HG02763 (cell line): ENCODE results near the gene TBCK.
"Not testable (repeated sequence)": the region's sequence is repeated elsewhere in the genome, so short reads cannot be mapped to it uniquely, and the experiment has no call there.

ENCODE experiments used
- ATAC-seq: cut with Tn5 transposase; IDR thresholded peaks from one replicate; pipeline ENCODE4 v1.9.1; 2021; ENCODE audit warnings: mild to moderate bottlenecking, moderate library complexity; ENCODE audit not compliant: unreplicated experiment

The TBCK gene

GRCh38 chr4:106132045-106132444 is 184.0 kb downstream of the TBCK start:
- ATAC-seq = no peak

- no peak for ATAC-seq
Measured at GRCh38 chr4:106126062-106126461, 189.9 kb downstream of the TBCK start.

GRCh38 chr4:106119949-106120555 is 196.0 kb downstream of the TBCK start:
- ATAC-seq = not testable (repeated sequence)

GRCh38 chr4:106116025-106116424 is 200.0 kb downstream of the TBCK start:
- ATAC-seq = no peak

DNA sequence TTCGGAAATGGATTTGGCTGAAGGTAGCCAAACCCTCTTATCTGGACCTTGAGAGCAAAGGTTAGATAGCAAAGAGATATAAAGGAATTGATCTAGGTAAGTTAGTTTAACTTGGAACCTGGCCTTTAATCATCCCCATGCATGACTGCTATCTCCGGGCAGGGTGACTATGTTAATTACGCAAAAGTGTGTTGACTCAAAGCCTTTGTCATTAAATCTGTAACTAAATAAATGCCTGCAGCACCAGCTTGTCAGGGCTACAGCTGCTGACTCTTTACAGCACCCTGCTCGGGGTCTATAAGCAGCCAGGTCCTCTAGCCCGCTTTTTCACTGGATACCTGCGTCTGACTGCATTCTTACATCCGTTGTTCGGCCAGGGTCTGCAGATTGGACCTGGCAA is 201.7 kb downstream of the TBCK start:
- no peak for ATAC-seq

- not testable (repeated sequence) for ATAC-seq
Measured at GRCh38 chr4:106111778-106112469, 204.1 kb downstream of the TBCK start.

GRCh38 chr4:106109929-106110328 is 206.1 kb downstream of the TBCK start:
- ATAC-seq = no peak

- no peak for ATAC-seq
Measured at GRCh38 chr4:106105697-106106096, 210.3 kb downstream of the TBCK start.

GRCh38 chr4:106104276-106104675 is 211.7 kb downstream of the TBCK start:
- no peak for ATAC-seq

- no peak for ATAC-seq
Measured at GRCh38 chr4:106096454-106096853, 219.6 kb downstream of the TBCK start.

GRCh38 chr4:106095408-106095807 is 220.6 kb downstream of the TBCK start:
- ATAC-seq = no peak

DNA sequence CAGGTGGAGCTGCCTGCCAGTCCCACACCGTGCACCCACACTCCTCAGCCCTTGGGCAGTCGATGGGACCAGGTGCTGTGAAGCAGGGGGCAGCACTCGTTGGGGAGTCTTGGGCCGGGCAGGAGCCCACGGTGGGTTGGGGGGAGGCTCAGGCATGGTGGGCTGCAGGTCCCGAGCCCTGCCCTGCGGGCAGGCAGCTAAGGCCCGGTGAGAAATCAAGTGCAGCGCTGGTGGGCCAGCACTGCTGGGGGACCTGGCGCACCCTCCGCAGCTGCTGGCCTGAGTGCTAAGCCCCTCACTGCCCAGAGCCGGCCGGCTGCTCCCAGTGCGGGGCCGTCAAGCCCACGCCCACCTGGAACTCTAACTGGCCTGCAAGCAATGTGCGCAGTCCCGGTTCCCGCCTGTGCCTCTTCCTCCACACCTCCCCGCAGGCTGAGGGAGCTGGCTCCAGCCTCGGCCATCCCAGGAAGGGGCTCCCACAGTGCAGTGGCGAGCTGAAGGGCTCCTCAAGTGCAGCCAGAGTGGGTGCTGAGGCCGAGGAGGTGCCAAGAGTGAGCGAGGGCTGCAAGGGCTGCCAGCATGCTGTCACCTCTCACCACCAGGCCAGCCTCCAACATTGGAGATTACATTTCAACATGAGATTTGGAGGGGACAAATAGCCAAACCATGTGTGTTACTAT is 223.5 kb downstream of the TBCK start:
- no peak for ATAC-seq

- ATAC-seq = no peak
Measured at GRCh38 chr4:106090826-106091225, 225.2 kb downstream of the TBCK start.

GRCh38 chr4:106083065-106083464 is 232.9 kb downstream of the TBCK start:
- no peak for ATAC-seq

GRCh38 chr4:106080376-106080775 is 235.6 kb downstream of the TBCK start:
- ATAC-seq = no peak

- no peak for ATAC-seq
Measured at GRCh38 chr4:106079616-106080015, 236.4 kb downstream of the TBCK start.

DNA sequence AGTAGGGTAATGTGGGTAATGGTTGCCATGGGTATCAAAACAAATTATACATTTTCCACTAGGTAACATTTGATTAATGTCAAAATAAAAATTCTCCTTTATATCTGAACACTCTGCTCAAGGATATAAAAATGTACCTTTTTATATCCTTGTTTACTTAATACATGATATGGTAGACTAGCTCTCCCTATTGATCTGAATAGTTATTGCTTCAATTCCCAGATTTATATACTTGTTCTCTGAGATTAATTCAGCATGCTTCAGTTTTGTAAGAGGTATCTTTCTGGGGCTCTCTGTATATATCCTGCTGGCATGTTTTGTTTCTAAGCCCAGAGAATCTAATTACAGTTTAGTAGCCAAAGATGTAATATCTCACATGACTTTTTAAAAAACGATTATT is 251.0 kb downstream of the TBCK start:
- ATAC-seq = no peak

- ATAC-seq = no peak
Measured at GRCh38 chr4:106063009-106063408, 253.0 kb downstream of the TBCK start.

- ATAC-seq = no peak
Measured at GRCh38 chr4:106062452-106062875, 253.5 kb downstream of the TBCK start.

DNA sequence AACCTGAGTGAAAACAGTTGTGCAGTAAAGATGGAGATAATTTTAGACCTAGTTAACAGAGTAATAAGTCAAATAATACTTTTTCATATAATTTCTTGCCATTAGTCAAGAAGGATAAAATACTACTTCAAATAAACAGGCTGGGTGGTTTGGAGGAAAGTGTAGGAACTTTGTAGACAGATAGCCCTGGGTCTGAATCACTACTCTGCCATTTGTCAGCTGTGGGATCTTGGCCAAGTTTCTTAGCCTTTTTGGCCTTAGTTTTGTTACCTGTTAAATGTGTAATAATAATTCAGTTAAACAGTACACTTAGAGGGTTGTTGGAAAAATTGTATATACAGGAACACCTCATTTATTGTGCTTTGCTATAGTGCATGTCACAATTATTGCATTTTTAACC is 257.1 kb downstream of the TBCK start:
- no peak for ATAC-seq

DNA sequence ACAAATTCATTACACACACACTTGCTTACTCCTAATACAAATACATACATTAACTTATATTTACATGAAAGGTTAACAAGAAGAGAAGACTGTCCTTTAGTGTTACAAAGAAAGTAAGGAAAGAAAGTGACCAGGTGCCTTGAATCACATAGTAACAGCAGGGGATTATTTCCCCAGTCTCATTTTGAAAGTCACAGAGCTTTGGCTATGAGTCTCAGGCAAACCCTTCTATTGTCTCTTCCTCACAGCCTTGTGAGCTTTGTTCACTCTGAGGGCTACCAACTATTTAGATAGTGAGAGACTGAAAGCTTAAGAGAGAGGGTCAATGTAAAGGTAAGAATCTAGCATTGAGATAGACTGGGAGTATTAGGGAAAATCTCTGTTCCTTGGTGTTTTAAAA is 259.1 kb downstream of the TBCK start:
- no peak for ATAC-seq

GRCh38 chr4:106051514-106051913 is 264.5 kb downstream of the TBCK start:
- ATAC-seq = no peak
